HCT116 (cell line): Measurements from ENCODE around the gene NT5C3A. TPM values are rescaled to one million over a fixed set of nuclear protein-coding genes. Genes with fewer than 3 reads are reported as not detected.

Experiments used
- ATAC-seq: fragments of 200-7000 bp; cut with Tn5 transposase; 2 replicates; pipeline ENCODE4 v1.9.1; 2020; ENCODE audit warnings: mild to moderate bottlenecking, moderate library complexity
- BruUV-seq: library from RNA; stranded (reverse); fragments of 400-500 nt; replicated peaks from 2 replicates; lab custom pipeline; 2021; lab: Mats Ljungman, UMichigan
- CTCF ChIA-PET: fragments of 300-600 bp; sonication (Branson Sonifier 250); formaldehyde crosslinking; loops from one replicate; lab custom pipeline; 2021; ENCODE audit warnings: antibody characterized with exemption; lab: Charles Lee
- POLR2A ChIA-PET: fragments of 300-600, 350-600 bp; sonication (Branson Sonifier 250); formaldehyde crosslinking; loops from one replicate; lab custom pipeline; 2021; ENCODE audit warnings: antibody characterized with exemption; lab: Charles Lee
- RAD21 ChIA-PET, 2 experiments: fragments of 300-600 bp; sonication (Branson Sonifier 250); formaldehyde crosslinking; loops; one replicate each; lab custom pipeline; 2023; ENCODE audit warnings: low total read pairs in 2 of 2; ENCODE audit not compliant: uncharacterized antibody in 2 of 2, unreplicated experiment in 2 of 2, low non-redundant PET in 1 of 2; lab: Charles Lee
- DNase-seq: peaks from one replicate; pipeline ENCODE4 v3.0.0-alpha.2; 2010; ENCODE audit warnings: low read depth, low spot score
- H2AFZ ChIP-seq: fragments of 200-600 bp; shearing (Covaris generic), sonication (generic); 2 replicates; pipeline ENCODE4 v1.6.1; 2017; ENCODE audit warnings: low read depth, mixed run types, mixed read lengths, antibody characterized with exemption, low read length; ENCODE audit not compliant: poor library complexity, severe bottlenecking
- H3K27ac ChIP-seq: 2 replicates; pipeline ENCODE4 v1.5.1; 2012; ENCODE audit warnings: low read depth, low read length
- H3K27me3 ChIP-seq: fragments of 200-600 bp; sonication (generic); 2 replicates; pipeline ENCODE4 v1.6.1; 2016; ENCODE audit warnings: mixed run types, low read length, mixed read lengths; ENCODE audit not compliant: insufficient read depth
- H3K36me3 ChIP-seq, 2 experiments: fragments of 200-500 bp in 1 of 2; fragments of 200-600 bp in 1 of 2; sonication (Bioruptor generic) in 1 of 2; sonication (generic) in 1 of 2; 2 replicates each; pipeline versions ENCODE4 v1.5.1 to v1.6.1; 2014 to 2016; ENCODE audit warnings: low read length in 2 of 2, inconsistent platforms in 1 of 2, mixed read lengths in 1 of 2, mixed run types in 1 of 2; ENCODE audit not compliant: insufficient read depth in 2 of 2, control insufficient read depth in 1 of 2
- H3K4me1 ChIP-seq, 2 experiments: fragments of 200-600 bp in 1 of 2; sonication (generic) in 1 of 2; 2 replicates each; pipeline versions ENCODE4 v1.5.1 to v1.6.1; 2012 to 2017; ENCODE audit warnings: low read length in 2 of 2, inconsistent platforms in 1 of 2, mild to moderate bottlenecking in 1 of 2, mixed read lengths in 1 of 2, mixed run types in 1 of 2, moderate library complexity in 1 of 2; ENCODE audit not compliant: insufficient read depth in 2 of 2, control insufficient read depth in 1 of 2
- H3K4me2 ChIP-seq: fragments of 200-600 bp; sonication (generic); 2 replicates; pipeline ENCODE4 v1.6.1; 2017; ENCODE audit warnings: mixed run types, low read length, mixed read lengths
- H3K4me3 ChIP-seq, 2 experiments: fragments of 200-600 bp in 1 of 2; sonication (generic) in 1 of 2; replicated peaks in 1 of 2; 2 replicates each; pipeline ENCODE4 v1.5.1; 2011 to 2016; ENCODE audit warnings: low read length in 2 of 2, control low read depth in 1 of 2, low read depth in 1 of 2, mild to moderate bottlenecking in 1 of 2, mixed read lengths in 1 of 2, mixed run types in 1 of 2
- H3K79me2 ChIP-seq: fragments of 200-600 bp; sonication (generic); 2 replicates; pipeline ENCODE4 v1.6.1; 2017; ENCODE audit warnings: mild to moderate bottlenecking, mixed run types, low read length, moderate library complexity, mixed read lengths; ENCODE audit not compliant: insufficient read depth
- H3K9ac ChIP-seq: fragments of 200-600 bp; sonication (generic); 2 replicates; pipeline ENCODE4 v1.6.1; 2016; ENCODE audit warnings: low read length, mixed read lengths
- H3K9me2 ChIP-seq: fragments of 200-600 bp; sonication (generic), shearing (Covaris generic); 2 replicates; pipeline ENCODE4 v1.6.1; 2017; ENCODE audit warnings: mixed run types, mild to moderate bottlenecking, moderate library complexity; ENCODE audit not compliant: insufficient read depth
- H3K9me3 ChIP-seq, 2 experiments: fragments of 200-500 bp in 1 of 2; fragments of 200-600 bp in 1 of 2; sonication (Bioruptor generic) in 1 of 2; sonication (generic) in 1 of 2; 2 replicates each; pipeline ENCODE4 v1.6.1; 2014 to 2017; ENCODE audit warnings: low read length in 2 of 2, mixed read lengths in 2 of 2, inconsistent platforms in 1 of 2, low read depth in 1 of 2, mild to moderate bottlenecking in 1 of 2, mixed run types in 1 of 2, moderate library complexity in 1 of 2; ENCODE audit not compliant: control insufficient read depth in 1 of 2, insufficient read depth in 1 of 2
- H4K20me1 ChIP-seq: fragments of 200-600 bp; sonication (generic), shearing (Covaris generic); 2 replicates; pipeline ENCODE4 v1.6.1; 2017; ENCODE audit warnings: mixed run types, mild to moderate bottlenecking, moderate library complexity; ENCODE audit not compliant: insufficient read depth
- ATF3 ChIP-seq: IDR thresholded peaks from 2 replicates; pipeline ENCODE4 v1.6.1; 2012
- CBX3 ChIP-seq: IDR thresholded peaks from 2 replicates; pipeline ENCODE4 v1.6.1; 2012; ENCODE audit warnings: low read depth
- CEBPB ChIP-seq: IDR thresholded peaks from 2 replicates; pipeline ENCODE4 v1.6.1; 2012; ENCODE audit warnings: low read depth
- EGR1 ChIP-seq: IDR thresholded peaks from 2 replicates; pipeline ENCODE4 v1.6.1; 2012; ENCODE audit warnings: low read depth
- EZH2 ChIP-seq: fragments of 200-600 bp; sonication (generic); IDR thresholded peaks from 2 replicates; pipeline ENCODE4 v1.6.1; 2017; ENCODE audit warnings: antibody characterized with exemption, mixed run types
- EZH2phosphoT487 ChIP-seq: fragments of 200-600 bp; IDR thresholded peaks from 2 replicates; pipeline ENCODE4 v1.6.1; 2018; ENCODE audit warnings: antibody characterized with exemption, borderline replicate concordance
- MAX ChIP-seq: IDR thresholded peaks from 2 replicates; pipeline ENCODE4 v1.6.1; 2012
- POLR2AphosphoS5 ChIP-seq: IDR thresholded peaks from 2 replicates; pipeline ENCODE4 v1.6.1; 2011; ENCODE audit warnings: mild to moderate bottlenecking, low read depth, low read length, moderate library complexity
- REST ChIP-seq: IDR thresholded peaks from 2 replicates; pipeline ENCODE4 v1.6.1; 2012; ENCODE audit warnings: low read depth
- SP1 ChIP-seq: IDR thresholded peaks from 2 replicates; pipeline ENCODE4 v1.6.1; 2012; ENCODE audit warnings: low read depth
- TCF7L2 ChIP-seq: IDR thresholded peaks from 2 replicates; pipeline ENCODE4 v1.7.0; 2011; ENCODE audit warnings: borderline replicate concordance, inconsistent platforms; ENCODE audit not compliant: insufficient read depth, insufficient read length; ENCODE audit errors: extremely low read depth
- ZBTB33 ChIP-seq: IDR thresholded peaks from 2 replicates; pipeline ENCODE4 v1.6.1; 2011; ENCODE audit warnings: mild to moderate bottlenecking, low read length, moderate library complexity; ENCODE audit not compliant: insufficient replicate concordance; ENCODE audit errors: extremely low read depth
- ZNF274 ChIP-seq: fragments of 200-500 bp; sonication (Bioruptor generic); IDR thresholded peaks from 2 replicates; pipeline ENCODE4 v1.6.1; 2014; ENCODE audit warnings: mild to moderate bottlenecking, low read depth, low read length, inconsistent platforms
- intact Hi-C: fragments of 100-400 bp; cut with micrococcal nuclease; formaldehyde crosslinking; loops from 2 replicates; pipeline ENCODE4 v1.10.0; 2022
- total RNA-seq: library from RNA; stranded (reverse); gene quantifications from one replicate; pipeline ENCODE4 v1.2.1, GENCODE V29; 2021; ENCODE audit not compliant: unreplicated experiment

The NT5C3A gene
- total RNA-seq, 1 experiment from 2014 or later = 32.5 TPM

- H3K9ac ChIP-seq = no peak overlapping the region
- H3K4me1 ChIP-seq = no peaks in the 10 kb centered on the region; a peak in 1 of 4 replicates
Observed at GRCh38 chr7:33040803-33041516, 21.6 kb downstream of the NT5C3A start.

More at GRCh38 chr7:33040803-33041516, 21.6 kb downstream of the NT5C3A start:
- no peak overlapping the region for H3K4me3 ChIP-seq
- H3K9me3 ChIP-seq = no peaks in the 10 kb centered on the region
- no peaks in the 10 kb centered on the region for H3K27me3 ChIP-seq
- ATAC-seq = no peak
- intact Hi-C loops = no loop called here
- no peak for TF ChIP-seq TCF7L2
- no peak for TF ChIP-seq EZH2phosphoT487
- TF ChIP-seq SP1 = no peak
- TF ChIP-seq ATF3 = no peak
- TF ChIP-seq MAX = no peak
- no peak for TF ChIP-seq EZH2
- no peak for TF ChIP-seq ZNF274
- no peak for TF ChIP-seq CBX3
- TF ChIP-seq POLR2AphosphoS5 = no peak
- TF ChIP-seq REST = no peak
- TF ChIP-seq ZBTB33 = no peak
- no peak for TF ChIP-seq CEBPB
- TF ChIP-seq EGR1 = no peak
- TF ChIP-seq, all 23 proteins: peak for 0
- DNase-seq = no peak
- ChIA-PET POLR2A (no interaction called here), RAD21 (no interaction called here), CTCF (interaction anchor here (1.3 kb wide), 1 partner anchor 9 kb away, joined by 3 read pairs; no protein-coding TSS in a partner anchor)
- Histone ChIP-seq H3K4me2 (no peak overlapping the region), H4K20me1 (peaks cover 41% of the 10 kb centered on the region), H2AFZ (no peak overlapping the region), H3K36me3 (no peaks in the 10 kb centered on the region), H3K9me2 (no peaks in the 10 kb centered on the region), H3K79me2 (peaks cover 97% of the 10 kb centered on the region), H3K27ac (no peak overlapping the region)
- no TSS peak for BruUV-seq
